AG09319 (cell line): ENCODE measurements around the gene GBF1.

Experiments used
- DNase-seq: peaks from one replicate; pipeline ENCODE4 v3.0.0-alpha.2; 2010; ENCODE audit warnings: low read depth; ENCODE audit errors: extremely low read depth
- TF ChIP-seq, protein P1 (sequence below): IDR thresholded peaks from 2 replicates; pipeline ENCODE4 v1.5.1; 2011; ENCODE audit warnings: low read depth, mild to moderate bottlenecking, inconsistent platforms, low read length, moderate library complexity

Gene GBF1

GRCh38 chr10:102404361-102405107 lies 159.2 kb downstream of the GBF1 start:
- DNase-seq: no peak

DNA sequence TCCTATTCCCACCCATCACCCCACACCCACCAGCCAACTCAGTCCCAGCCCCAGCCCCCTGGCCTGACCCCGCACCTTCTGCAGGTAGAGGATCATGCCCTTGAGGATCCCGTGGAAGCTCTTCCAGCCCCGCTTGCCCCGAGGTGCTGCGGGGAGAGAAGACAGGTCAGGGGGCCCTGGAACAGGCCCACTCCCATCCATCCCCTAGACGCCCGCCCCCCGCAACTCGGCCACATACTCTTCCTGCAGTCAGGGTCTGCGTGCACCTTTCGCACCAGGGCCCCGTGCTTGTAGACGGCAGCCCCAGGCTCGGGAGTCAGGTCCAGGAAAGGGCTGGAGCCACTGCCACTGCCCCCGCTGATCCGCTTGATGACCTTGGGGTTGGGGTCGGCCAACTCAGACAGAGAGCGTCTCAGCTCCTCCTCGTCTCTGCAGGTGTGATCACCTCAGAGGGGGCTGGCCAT lies 159.8 kb downstream of the GBF1 start:
- DNase-seq: no peak
- TF ChIP-seq, protein P1, sequence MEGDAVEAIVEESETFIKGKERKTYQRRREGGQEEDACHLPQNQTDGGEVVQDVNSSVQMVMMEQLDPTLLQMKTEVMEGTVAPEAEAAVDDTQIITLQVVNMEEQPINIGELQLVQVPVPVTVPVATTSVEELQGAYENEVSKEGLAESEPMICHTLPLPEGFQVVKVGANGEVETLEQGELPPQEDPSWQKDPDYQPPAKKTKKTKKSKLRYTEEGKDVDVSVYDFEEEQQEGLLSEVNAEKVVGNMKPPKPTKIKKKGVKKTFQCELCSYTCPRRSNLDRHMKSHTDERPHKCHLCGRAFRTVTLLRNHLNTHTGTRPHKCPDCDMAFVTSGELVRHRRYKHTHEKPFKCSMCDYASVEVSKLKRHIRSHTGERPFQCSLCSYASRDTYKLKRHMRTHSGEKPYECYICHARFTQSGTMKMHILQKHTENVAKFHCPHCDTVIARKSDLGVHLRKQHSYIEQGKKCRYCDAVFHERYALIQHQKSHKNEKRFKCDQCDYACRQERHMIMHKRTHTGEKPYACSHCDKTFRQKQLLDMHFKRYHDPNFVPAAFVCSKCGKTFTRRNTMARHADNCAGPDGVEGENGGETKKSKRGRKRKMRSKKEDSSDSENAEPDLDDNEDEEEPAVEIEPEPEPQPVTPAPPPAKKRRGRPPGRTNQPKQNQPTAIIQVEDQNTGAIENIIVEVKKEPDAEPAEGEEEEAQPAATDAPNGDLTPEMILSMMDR: no peak

More at GRCh38 chr10:102404361-102405107, 159.2 kb downstream of the GBF1 start:
- TF ChIP-seq, protein P1: no peak

DNA sequence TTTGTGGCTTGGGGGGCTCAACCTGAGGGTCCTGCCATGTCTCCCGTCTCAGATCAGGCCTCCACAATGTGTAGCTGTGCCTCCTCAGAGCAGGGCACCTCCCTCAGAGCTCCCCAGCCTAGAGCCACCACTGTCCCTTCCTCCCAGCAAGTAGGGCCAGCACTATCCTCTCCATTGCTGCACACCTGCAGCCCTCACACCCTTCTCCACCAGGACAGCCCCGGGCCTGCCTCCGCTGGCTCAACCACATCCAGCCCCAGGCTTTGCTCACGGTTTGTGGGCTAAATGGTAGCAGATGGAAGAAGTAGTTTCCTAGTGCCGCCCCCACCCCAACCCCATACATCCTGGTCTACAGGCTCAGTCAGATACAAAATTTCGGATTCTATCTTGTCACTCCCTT lies 160.3 kb downstream of the GBF1 start:
- no peak for DNase-seq
- TF ChIP-seq, protein P1: no peak

GRCh38 chr10:102406815-102407214 lies 161.5 kb downstream of the GBF1 start:
- no peak for DNase-seq
- TF ChIP-seq, protein P1: no peak

- TF ChIP-seq, protein P1: no peak
- no peak for DNase-seq
Measured at GRCh38 chr10:102407425-102408130, 162.2 kb downstream of the GBF1 start.

DNA sequence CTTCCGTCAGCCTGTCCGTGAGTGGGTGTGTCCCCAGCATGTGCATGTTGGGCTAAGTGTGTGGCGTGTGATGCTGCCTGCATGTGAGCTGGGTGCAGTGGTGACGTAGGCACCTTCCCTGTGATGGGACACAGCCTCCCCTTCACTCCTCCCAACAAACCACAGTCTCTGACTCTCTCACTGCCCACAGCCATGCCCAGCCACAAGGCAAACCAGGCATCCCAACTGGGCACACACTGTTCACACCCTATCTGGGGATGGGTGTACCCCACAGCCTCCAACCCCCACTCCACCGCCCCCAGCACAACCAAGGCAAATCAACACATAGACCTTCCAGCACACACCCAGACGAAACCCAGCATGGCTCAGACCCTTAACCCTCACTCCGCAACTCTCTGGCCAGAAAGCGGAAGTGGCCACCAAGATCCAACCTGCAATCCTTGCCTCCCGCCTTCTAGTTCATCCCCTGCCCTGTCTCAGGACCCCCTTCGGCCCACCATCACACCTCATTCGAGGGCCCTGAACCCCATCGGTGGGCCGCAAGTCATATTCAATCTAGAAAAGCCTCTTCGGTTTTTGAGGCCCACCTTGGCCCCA lies 162.9 kb downstream of the GBF1 start:
- TF ChIP-seq, protein P1: no peak
- no peak for DNase-seq
